ENCODE measurements around the gene SLCO4A1. TPM values are rescaled to one million over a fixed set of nuclear protein-coding genes. Genes with fewer than 3 reads are reported as not detected.
A peak's percentile ranks its signal among the peaks of the same experiment; 100 is the strongest.

Gene SLCO4A1
- total and polyA plus RNA-seq, 9 of the 15 experiments (the other 6 are each of a cell fraction or from before 2014, with no cell fraction given) = 1.6 to 21.9 (median 12.8) TPM

GRCh38 chr20:62685781-62686555 is 43.7 kb downstream of the SLCO4A1 start (continued):
- TF ChIP-seq CGGBP1 (CRISPR knock-in tag; IDR thresholded peaks at IDR 0.05) (no peak), EWSR1 (IDR thresholded peaks at IDR 0.05; ENCODE audit: borderline replicate concordance, low read depth, partially characterized antibody) (no peak), RUNX1 (IDR thresholded peaks at IDR 0.05; ENCODE audit: low read depth) (no peak), MCM5 (IDR thresholded peaks at IDR 0.05; ENCODE audit: low read depth) (no peak), NUFIP1 (IDR thresholded peaks at IDR 0.05; ENCODE audit: partially characterized antibody) (no peak), ZBTB1 (CRISPR knock-in tag; IDR thresholded peaks at IDR 0.05; ENCODE audit: borderline replicate concordance, low read depth) (no peak), SRSF1 (IDR thresholded peaks at IDR 0.05; ENCODE audit: low read depth, low read length) (no peak), SAP30 (IDR thresholded peaks at IDR 0.05; ENCODE audit: borderline replicate concordance, insufficient read depth, low read depth, low read length, poor library complexity, severe bottlenecking) (no peak), TCF15 (CRISPR knock-in tag; IDR thresholded peaks at IDR 0.05) (no peak), MYNN (IDR thresholded peaks at IDR 0.05) (no peak), MYNN (CRISPR knock-in tag; IDR thresholded peaks at IDR 0.05) (no peak), RNF2 (IDR thresholded peaks at IDR 0.05) (peak; percentile 88), ZBTB8A (IDR thresholded peaks at IDR 0.05; ENCODE audit: partially characterized antibody) (no peak), BCLAF1 (IDR thresholded peaks at IDR 0.05; ENCODE audit: borderline replicate concordance in 1 of 2, control insufficient read depth in 1 of 2, low read depth in 2 of 2, low read length in 1 of 2) (no peak), ZNF444 (CRISPR knock-in tag; IDR thresholded peaks at IDR 0.05) (no peak), LEF1 (IDR thresholded peaks at IDR 0.05) (peak; percentile 60; the same call in 1 of the 2 replicates), TAL1 (IDR thresholded peaks at IDR 0.05) (peak; percentile 62; the same call in 1 of the 2 replicates), MCM2 (IDR thresholded peaks at IDR 0.05; ENCODE audit: low read depth) (no peak), E2F5 (CRISPR knock-in tag; IDR thresholded peaks at IDR 0.05) (no peak), DPF2 (IDR thresholded peaks at IDR 0.05) (peak; percentile 65), ZNF717 (CRISPR knock-in tag; IDR thresholded peaks at IDR 0.05) (no peak), ZNF79 (CRISPR knock-in tag; IDR thresholded peaks at IDR 0.05; ENCODE audit: low read depth) (no peak), FOSL1 (tag; conservative IDR thresholded peaks at IDR 0.05) (no peak), CEBPB (tag; IDR thresholded peaks at IDR 0.05) (no peak), CHCHD3 (CRISPR knock-in tag; IDR thresholded peaks at IDR 0.05) (no peak)

All from K562 (cell line).